Anterior cingulate cortex (tissue), 58 donors: ENCODE results near the gene FBXL7.

Experiments
- DNase-seq, 58 donors: peaks; one replicate each; lab custom pipeline; 2025; lab: John Stamatoyannopoulos, UW

FBXL7 gene

DNA sequence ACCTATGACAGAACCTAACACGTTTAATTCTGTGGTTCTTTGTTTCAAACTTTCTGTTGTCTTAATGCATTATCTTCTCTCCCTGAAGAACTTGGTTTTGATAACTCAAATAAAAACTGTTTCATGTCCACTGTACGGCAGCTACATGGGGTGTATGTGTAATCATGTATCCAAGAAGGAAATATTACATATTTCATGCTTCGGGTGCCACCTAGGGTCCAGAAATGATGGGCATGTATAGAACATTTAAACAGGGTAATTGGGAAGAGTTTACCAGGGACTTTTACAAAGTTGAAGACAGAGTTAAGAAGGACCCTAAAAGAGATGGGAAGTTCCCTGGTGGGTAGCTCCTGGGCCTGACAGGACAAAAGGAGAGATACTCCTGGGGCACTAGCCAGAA is 291.3 kb downstream of the FBXL7 start:
- DNase-seq = peak in 2 of 58 donors; percentile 17 to 18

DNA sequence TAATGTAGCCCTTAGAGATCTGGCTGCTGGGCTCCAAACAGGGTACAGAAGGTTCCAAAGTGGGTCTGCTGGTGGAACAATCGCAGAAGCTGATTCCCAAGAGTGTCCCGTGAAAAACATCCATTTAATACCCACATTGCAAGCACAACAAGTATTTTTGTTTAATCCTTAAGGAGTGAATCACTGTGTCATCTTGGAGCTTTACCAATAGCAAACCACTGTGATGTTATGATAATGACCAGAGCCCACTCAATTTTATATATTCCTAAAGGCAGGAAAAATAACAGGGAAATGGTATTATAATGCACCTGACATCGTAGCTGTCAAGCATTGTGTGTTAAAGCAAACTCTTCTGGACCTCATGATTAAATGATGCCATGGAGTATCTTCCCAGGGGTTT is 291.9 kb downstream of the FBXL7 start:
- no peak for DNase-seq

DNA sequence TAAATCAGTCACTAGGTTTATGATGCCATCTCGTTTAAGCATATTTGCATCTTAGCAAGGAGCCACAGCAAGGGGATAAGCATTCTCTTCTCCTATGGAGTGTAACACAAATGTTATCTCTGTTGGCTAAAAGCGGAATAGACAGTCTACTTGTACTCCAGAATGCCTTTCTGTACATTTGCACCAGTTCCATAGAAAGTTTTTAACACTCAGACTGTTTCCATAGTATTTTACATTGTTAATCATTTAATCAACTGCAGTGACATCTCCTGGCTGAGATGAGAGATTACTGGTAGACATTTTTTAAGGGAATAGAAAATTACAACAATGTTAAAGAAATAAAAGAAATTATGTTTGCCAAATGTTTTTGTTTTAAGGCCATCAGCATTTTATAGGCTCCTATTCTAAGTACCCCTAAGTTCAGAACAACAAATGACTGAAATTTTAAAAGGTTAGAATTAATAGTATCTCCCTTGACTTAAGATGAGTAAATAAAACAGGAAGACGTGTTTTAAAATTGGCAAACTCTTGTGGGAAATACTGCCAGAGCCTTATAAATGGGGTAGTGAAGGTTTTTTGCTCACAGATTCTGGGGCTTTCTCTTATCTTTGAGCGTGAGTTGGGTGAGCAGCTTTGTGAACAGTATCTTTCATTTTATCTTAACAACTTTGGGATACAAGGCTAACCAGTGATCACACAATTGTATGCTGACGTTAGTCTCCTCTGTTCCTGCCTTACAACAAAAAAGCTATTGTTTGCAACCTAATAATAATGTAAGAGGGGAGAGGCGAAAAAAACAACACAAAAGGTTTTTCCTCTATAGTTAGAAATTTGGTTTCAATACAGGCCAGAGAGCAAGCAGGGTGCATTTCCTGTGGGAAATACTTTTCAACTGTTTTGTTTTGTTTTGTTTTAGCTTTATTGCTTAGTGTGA is 294.3 kb downstream of the FBXL7 start:
- peak in 3 of 58 donors; percentile 28 to 72 (median 35) for DNase-seq

DNA sequence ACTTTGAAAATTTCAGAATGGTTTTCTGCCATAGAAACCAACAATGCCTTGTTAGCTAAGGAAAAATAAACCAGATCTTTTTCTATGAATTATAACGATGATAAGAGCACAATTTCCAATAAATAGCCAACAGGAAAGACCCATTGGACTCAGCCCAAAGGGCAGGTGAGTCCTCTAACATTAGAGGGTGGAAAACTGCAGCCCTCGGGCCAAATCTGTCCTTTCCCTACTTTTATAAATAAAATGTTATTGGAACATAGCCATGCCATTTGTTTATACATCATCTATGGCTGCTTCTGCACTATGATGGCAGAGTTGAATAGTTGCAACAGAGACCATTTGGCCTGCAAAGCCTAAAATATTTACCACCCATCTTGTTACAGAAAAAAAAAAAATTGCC is 296.1 kb downstream of the FBXL7 start:
- DNase-seq = no peak

DNA sequence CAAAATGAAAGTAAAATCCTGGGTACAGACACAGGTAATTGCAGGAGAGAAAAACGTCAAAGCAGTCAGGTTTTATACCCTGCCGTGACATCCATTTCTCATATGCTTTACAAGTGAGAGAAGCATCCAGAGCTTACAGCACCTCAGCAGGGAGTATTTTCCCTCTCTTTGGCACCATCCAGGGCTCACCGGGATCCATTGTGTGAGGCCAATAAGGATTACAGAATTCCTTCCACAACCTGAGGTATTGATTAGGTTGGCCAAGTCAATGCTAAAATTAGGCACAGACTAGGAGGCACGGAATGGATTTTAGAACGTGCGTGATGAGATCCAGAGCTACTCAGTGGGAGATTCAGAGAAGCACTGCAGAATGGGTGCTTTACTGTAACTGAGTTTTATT is 296.6 kb downstream of the FBXL7 start:
- DNase-seq = no peak

DNA sequence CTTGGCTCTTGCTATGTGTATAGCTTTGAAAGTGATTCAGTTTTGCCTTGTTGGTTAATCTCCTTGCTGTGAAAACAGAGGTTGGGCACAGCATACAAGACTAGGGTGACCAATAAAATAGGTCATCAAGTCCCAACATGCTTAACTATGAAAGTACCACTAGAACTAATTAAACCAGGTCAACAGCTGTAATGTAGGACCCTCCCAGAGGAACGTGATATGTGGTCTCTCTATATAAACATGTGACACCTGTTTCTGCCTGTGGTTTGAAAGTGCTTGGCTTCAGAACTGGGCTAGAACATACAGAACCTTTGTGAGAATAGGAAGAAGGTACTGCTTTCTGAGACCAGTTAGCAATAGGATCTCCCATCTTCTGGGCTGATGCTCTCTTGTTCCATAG is 297.1 kb downstream of the FBXL7 start:
- no peak for DNase-seq

DNA sequence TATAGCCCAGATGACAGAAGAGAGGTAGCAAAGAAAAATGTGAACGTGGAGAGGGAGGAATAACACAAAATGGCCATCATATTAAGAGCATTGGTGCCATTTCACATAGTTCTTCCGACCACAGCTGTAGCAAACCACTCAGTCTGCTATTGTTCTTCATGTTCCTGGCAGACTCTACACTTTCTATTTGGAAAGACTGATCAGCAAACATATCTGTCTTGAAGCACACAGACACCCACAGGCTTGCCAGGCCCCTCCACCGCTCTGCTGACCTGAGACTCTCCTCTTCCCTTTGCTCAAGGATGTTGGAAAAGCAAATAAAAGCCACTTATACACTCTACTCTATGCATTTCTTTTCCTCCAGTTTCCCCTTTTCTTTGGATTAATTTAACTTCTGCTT is 298.0 kb downstream of the FBXL7 start:
- DNase-seq = peak in 6 of 58 donors; percentile 12 to 44 (median 23)

DNA sequence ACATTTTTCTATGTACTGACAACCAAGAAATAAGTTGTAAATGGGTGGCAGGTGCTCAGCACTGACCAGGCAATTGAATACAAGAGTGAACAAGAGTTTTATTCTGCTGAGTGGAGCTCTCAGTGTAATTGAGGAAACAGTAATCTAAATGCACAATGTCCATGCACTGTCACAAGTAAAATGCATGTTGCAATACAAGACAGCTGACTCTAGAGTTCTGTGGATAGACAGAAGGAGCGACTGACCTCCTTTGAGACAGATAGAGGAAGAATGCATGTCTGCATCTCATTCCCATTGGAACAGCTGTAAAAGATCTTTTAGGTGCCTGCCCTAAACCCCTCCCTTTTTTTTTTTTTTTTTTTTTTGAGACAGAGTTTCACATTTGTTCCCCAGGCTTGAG is 299.0 kb downstream of the FBXL7 start:
- no peak for DNase-seq

DNA sequence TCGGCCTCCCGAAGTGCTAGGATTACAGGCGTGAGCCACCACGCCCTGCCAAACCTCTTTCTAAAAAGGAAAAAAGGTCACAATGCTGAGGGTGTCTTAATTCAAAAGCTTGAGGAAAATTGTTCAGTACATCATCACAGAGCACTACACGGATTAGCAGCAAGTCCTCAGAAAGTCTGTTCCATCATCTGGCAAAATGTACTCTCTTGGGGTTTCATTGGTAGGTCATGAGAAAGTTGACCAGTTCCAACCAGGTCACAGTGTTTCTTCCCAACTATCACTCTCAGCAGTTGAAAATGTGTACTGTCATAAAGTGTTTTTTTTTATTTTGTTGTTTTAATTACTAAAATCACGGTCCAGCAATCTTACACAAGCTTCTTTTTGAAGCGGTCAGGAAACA is 299.6 kb downstream of the FBXL7 start:
- DNase-seq = no peak

DNA sequence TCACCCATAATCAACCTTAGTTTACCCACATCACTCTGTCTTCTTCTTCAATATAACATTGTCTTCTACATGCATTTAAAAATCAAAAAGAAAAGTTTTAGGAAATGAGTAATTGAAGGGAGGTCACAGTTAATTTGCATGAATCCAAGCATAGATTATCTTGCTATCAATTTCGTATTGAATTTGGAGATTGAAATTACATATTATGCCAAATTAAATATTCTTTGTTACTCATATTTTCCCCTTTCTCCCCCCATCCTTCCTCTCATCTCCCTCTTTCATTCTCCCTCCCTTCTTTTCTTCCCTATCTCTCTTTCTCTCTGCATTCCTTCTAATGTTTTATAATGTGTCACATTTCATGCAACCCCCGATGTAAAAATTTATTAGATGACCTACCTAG is 303.3 kb downstream of the FBXL7 start:
- no peak for DNase-seq

DNA sequence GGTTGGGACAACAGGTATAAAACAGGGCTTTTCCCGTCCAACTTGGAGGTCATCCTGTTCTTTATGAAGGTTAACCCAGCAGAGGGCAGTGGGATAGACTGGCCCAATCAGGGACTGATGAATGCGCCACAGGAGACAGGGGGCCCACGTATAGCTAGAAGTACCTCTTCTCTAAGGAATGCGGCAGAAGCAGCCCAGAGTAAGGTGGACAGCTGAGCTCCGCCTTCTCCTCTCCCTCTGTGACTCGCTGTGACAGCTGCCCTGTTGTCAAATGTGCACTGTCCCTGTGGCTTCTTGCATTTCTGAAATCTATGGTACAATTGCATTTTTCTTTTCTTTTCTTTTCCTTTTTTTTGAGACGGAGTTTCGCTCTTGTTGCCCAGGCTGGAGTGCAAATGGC is 306.6 kb downstream of the FBXL7 start:
- DNase-seq = no peak

DNA sequence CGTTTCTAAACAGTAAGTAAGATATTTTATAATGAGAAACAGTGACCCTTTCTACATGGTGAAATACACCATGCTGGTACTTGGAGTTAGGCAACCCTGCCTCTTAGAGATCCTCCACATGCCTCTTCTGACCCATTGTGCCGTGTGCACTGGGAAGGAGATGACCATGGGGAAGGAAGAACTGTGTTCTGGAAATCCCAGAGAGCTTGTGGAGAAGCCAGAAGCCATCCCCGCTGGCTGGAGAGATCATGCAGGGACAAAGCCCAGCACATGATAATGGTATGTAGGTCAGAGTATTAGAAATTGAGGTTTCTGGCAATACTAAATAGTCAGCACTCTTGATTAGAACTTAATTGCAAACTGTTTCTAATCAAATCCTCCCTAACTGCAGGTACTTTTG is 307.3 kb downstream of the FBXL7 start:
- DNase-seq = no peak

DNA sequence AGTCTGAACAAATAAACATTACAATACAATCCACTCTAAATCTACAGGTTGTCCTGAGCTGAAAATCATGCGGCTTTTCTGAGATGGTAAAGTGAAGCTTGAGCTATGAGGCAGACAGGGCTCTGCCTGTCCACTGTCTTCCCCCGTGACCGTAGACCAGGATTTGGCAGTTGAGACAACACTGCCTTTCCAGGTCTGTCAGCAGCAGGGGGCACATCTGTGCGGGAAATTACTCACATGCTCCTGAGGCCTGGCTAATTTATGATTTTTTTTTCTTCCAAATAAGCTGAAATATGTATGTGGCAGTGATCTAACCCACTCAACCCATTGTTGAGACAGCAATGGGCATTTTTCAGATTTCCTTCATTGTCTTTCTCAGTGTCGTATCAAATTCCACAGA is 307.9 kb downstream of the FBXL7 start:
- peak in 25 of 58 donors; percentile 3 to 60 (median 35) for DNase-seq

DNA sequence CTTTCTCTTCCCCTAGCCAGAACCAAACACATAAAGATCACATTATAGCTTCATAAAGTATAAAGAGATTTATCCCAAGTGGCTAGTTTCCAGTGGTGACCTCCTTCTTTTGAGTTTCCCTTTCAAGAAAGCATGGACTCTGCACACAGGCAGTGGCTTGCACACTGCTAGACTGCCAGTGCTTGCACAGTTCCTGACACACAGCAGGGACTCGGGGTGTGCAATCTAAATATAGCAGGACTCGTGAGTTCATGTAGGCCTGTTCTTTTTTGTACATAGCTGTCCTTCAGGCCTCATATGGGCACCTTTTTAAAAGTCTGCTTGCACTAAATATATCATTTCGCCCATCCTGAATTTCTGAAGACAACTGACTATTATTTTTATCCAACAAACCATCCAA is 308.6 kb downstream of the FBXL7 start:
- DNase-seq = no peak

DNA sequence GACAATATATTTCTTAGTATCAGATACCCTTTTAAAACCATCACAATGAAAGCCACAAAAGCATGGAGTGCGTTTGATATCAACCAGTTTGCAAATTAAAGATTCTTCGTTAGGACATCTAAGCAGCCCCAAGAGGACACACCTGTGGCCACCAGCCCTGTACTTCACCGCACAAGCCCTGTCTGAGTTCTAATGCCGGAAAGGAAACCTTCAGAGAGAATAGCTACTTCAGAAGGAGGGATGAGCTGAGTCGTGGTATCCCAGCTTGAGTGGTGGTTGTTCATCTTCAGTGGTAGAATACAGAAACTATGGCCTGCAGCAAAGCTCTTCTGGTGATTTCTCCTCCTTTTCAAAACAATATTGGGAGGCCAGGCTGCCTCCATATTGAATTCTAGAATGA is 319.6 kb downstream of the FBXL7 start:
- no peak for DNase-seq

DNA sequence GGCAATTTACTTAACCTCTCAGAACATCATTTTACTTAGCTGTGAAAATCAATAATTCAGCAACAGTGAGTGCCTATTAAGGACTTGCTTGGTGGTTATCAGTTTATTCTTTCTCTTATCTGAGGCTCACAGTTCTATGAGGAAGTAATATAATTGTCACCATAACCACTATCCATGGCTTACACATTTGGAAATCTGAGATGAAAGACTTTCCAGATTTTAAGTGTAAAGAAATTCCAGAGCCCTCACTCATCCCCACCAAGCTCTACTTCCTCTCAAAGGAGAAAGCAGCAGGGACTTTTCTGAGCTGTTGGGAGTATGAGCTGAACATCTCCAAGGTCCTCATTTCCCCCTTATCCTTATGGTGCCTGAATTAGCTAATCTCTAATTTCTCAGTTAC is 321.5 kb downstream of the FBXL7 start:
- DNase-seq = no peak

DNA sequence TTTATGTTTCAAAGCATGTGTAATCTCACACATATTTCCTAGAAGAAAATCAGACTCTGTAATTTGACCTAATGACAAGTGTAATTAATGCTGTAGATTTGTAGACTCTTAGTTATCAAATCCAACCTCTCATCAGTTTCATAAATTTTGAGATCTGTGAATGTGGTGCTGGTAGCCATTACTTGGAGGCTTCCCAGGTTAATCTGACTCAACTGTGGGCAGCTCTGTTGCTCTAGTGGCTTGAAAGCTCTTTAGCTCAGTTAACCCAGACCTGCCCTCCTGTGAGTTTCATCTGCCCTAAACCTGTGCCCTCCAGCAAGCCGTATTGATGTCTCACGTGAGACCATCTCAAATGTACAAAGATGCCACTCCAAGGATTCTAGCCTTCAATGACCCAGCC is 323.4 kb downstream of the FBXL7 start:
- no peak for DNase-seq

DNA sequence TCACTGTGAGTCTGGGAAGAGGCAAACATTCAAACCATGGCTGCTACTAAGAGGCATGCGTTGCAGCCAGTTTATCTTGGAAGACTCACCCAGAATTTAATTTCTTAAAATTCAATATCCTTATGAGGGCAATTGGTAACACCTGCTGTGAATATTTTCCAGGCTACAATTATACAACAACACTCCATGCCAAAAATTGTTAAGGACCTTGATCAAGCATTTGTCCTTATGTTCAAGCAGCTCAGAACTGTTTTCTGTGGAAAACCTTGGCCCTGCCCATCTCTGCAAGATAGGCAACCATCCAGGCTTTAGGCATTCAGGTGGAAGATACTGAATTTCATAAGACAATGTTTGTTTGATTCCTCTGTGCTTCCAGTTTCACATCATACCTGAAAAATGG is 327.8 kb downstream of the FBXL7 start:
- no peak for DNase-seq

DNA sequence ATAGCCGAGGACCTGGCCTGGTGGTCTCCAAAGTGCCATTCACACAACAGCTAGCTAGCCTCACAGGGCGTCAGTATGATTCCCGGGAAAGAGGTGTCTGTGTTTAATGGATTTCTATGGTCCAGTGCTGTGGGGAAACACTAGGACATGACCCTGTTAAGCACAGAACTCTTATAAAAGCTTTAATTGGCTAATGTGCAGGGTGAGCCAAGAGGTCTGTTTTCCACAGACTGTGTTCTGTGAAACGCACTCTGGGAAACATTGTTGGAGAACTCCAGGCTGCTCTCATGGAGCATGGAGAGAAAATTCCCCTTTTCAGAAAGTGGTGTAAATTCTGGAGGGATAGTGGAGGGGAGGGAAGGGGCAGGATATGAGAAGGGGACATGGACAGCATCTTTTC is 331.4 kb downstream of the FBXL7 start:
- peak in 2 of 58 donors; percentile 8 to 46 for DNase-seq

DNA sequence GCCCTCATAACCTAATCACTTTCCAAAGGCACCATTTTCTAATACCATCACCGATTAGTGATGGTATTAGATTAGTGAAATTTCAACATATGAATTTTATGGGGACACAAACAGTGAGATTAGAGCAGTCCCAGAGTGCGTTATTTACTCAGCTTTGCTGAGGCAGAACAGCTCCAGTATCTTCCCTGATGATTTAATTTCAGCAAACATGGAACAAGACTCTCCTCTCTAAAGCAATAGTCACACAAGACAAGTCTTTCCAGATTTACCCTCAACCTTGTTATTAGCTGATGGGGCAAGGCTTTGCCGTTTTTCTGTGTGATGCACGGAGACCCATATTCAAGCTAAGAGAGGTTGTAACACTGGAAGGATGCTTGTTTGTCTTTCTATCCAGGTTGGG is 333.4 kb downstream of the FBXL7 start:
- no peak for DNase-seq

DNA sequence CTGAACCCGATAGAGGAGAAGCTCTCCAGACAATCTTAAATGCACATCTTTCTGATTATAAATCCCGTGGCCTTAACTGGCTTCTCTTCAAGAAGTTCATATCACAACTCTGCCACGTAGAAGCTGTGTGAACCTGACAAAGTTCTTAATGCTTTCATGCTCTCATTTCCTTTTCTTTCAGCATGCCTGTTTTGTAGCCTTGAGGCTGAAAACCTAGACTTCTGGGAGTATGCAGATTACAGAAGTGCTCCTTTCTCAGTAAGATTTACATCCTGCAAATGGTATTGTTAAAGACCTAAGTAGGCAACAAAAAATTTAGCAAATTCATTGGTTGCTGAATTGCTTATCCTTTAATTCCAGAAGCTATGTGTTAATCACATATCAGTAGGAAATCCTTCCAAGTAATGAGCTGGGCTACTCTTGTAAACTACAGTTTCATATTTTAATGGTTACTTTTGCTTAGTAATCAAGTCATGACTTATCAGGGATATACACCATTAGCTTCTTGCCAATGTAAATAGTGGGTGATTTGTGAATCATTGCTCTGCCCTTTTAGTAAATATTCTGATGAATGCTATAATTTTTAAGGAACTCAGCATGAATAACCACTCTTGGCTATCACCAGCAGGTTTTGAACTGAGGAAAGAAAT is 334.7 kb downstream of the FBXL7 start:
- no peak for DNase-seq

DNA sequence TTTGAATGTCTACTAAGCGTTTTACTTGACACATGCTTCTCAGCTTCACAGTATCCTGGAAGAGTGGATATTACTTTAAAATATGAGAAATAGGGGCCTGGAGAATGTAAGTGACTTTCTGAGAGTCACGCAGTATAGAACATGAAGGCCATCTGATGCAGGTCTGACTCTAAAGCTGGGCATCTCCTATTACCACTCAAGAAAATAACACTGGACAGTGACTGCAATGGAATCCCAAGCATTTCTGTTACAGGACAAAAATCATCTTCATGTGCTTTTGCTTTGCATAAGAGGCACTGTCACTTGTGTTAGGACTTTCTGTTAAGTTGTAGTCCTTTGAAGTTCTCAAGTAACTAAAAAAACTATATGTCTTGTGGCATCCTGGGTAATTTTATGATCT is 335.5 kb downstream of the FBXL7 start:
- no peak for DNase-seq
